GM23338 (cell line): ENCODE measurements around the gene FAF2.

Experiments used
- CREB1 ChIP-seq: fragments of 250-450 bp; sonication (Bioruptor Pico); IDR thresholded peaks from 2 replicates; pipeline ENCODE4 v1.5.0; 2020; ENCODE audit warnings: low read depth, mild to moderate bottlenecking, moderate library complexity
- CTCF ChIP-seq, 2 experiments: fragments of 200-600 bp in 1 of 2; sonication (generic) in 1 of 2; conservative IDR thresholded peaks; 2 replicates each; pipeline versions ENCODE4 v1.5.1 to v1.6.1; 2016 to 2017; ENCODE audit warnings: antibody characterized with exemption in 2 of 2, low read depth in 2 of 2, mild to moderate bottlenecking in 2 of 2, moderate library complexity in 1 of 2
- EZH2 ChIP-seq: fragments of 200-600 bp; sonication (generic); IDR thresholded peaks from one replicate; pipeline ENCODE4 v1.8.0; 2017; ENCODE audit warnings: antibody characterized with exemption, mild to moderate bottlenecking, low read depth; ENCODE audit not compliant: unreplicated experiment
- EZH2phosphoT487 ChIP-seq: fragments of 200-600 bp; sonication (generic); IDR thresholded peaks from one replicate; pipeline ENCODE4 v1.8.1; 2018; ENCODE audit warnings: antibody characterized with exemption; ENCODE audit not compliant: unreplicated experiment
- JUNB ChIP-seq: IDR thresholded peaks from one replicate; pipeline ENCODE4 v1.6.1; 2016; ENCODE audit warnings: antibody characterized with exemption; ENCODE audit not compliant: unreplicated experiment
- NANOG ChIP-seq: IDR thresholded peaks from 2 replicates; pipeline ENCODE4 v1.6.1; 2016; ENCODE audit warnings: antibody characterized with exemption, borderline replicate concordance
- POLR2AphosphoS5 ChIP-seq: IDR thresholded peaks from 2 replicates; pipeline ENCODE4 v1.6.1; 2016; ENCODE audit warnings: antibody characterized with exemption, low read depth
- STAT1 ChIP-seq: IDR thresholded peaks from one replicate; pipeline ENCODE4 v1.6.1; 2016; ENCODE audit warnings: antibody characterized with exemption; ENCODE audit not compliant: unreplicated experiment
- ZNF114 ChIP-seq: fragments of 250-450 bp; sonication (Bioruptor Pico); IDR thresholded peaks from 2 replicates; pipeline ENCODE4 v1.5.0; 2020; ENCODE audit warnings: mild to moderate bottlenecking, moderate library complexity
- ZNF331 ChIP-seq: fragments of 250-450 bp; sonication (Bioruptor Pico); IDR thresholded peaks from 2 replicates; pipeline ENCODE4 v1.5.0; 2020; ENCODE audit warnings: low read depth, mild to moderate bottlenecking, moderate library complexity
- ZNF462 ChIP-seq: fragments of 250-450 bp; sonication (Bioruptor Pico); IDR thresholded peaks from 2 replicates; pipeline ENCODE4 v1.5.0; 2020; ENCODE audit warnings: mild to moderate bottlenecking, moderate library complexity
- TF ChIP-seq, protein P1 (sequence below): IDR thresholded peaks from one replicate; pipeline ENCODE4 v1.6.1; 2018; ENCODE audit warnings: antibody characterized with exemption; ENCODE audit not compliant: unreplicated experiment
- TF ChIP-seq, protein P2 (sequence below): IDR thresholded peaks from 2 replicates; pipeline ENCODE4 v1.6.1; 2016; ENCODE audit warnings: antibody characterized with exemption

- TF ChIP-seq CTCF (conservative IDR thresholded peaks at IDR 0.05; ENCODE audit: low read depth in 2 of 2): no peak
- no peak for TF ChIP-seq POLR2AphosphoS5
- TF ChIP-seq CREB1: no peak
- TF ChIP-seq EZH2phosphoT487: no peak
- TF ChIP-seq EZH2: no peak
- no peak for TF ChIP-seq STAT1
- TF ChIP-seq, protein P1, sequence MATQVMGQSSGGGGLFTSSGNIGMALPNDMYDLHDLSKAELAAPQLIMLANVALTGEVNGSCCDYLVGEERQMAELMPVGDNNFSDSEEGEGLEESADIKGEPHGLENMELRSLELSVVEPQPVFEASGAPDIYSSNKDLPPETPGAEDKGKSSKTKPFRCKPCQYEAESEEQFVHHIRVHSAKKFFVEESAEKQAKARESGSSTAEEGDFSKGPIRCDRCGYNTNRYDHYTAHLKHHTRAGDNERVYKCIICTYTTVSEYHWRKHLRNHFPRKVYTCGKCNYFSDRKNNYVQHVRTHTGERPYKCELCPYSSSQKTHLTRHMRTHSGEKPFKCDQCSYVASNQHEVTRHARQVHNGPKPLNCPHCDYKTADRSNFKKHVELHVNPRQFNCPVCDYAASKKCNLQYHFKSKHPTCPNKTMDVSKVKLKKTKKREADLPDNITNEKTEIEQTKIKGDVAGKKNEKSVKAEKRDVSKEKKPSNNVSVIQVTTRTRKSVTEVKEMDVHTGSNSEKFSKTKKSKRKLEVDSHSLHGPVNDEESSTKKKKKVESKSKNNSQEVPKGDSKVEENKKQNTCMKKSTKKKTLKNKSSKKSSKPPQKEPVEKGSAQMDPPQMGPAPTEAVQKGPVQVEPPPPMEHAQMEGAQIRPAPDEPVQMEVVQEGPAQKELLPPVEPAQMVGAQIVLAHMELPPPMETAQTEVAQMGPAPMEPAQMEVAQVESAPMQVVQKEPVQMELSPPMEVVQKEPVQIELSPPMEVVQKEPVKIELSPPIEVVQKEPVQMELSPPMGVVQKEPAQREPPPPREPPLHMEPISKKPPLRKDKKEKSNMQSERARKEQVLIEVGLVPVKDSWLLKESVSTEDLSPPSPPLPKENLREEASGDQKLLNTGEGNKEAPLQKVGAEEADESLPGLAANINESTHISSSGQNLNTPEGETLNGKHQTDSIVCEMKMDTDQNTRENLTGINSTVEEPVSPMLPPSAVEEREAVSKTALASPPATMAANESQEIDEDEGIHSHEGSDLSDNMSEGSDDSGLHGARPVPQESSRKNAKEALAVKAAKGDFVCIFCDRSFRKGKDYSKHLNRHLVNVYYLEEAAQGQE: no peak
- no peak for TF ChIP-seq JUNB
- no peak for TF ChIP-seq ZNF462 (CRISPR knock-in tag)
- TF ChIP-seq ZNF331 (CRISPR knock-in tag): no peak
- TF ChIP-seq, protein P2, sequence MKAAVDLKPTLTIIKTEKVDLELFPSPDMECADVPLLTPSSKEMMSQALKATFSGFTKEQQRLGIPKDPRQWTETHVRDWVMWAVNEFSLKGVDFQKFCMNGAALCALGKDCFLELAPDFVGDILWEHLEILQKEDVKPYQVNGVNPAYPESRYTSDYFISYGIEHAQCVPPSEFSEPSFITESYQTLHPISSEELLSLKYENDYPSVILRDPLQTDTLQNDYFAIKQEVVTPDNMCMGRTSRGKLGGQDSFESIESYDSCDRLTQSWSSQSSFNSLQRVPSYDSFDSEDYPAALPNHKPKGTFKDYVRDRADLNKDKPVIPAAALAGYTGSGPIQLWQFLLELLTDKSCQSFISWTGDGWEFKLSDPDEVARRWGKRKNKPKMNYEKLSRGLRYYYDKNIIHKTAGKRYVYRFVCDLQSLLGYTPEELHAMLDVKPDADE: no peak
- no peak for TF ChIP-seq ZNF114 (CRISPR knock-in tag)
- TF ChIP-seq NANOG: no peak
These were observed 69.0 kb downstream of the FAF2 start for GRCh38 chr5:176517053-176517661.
